HUDEP-2 (cell line): ENCODE data around the gene BCAN.

Experiments used
- DNase-seq, 76 experiments: peaks; one replicate each; lab custom pipeline; 2025; ENCODE audit not compliant: unreplicated experiment in 76 of 76; lab: John Stamatoyannopoulos, UW

BCAN gene

GRCh38 chr1:156675210-156676113 is 33.5 kb downstream of the BCAN start:
- DNase-seq: no peak

GRCh38 chr1:156676114-156676819 is 34.4 kb downstream of the BCAN start:
- DNase-seq: no peak

- peak in 1 of 76 experiments; percentile 12 for DNase-seq
Measured at GRCh38 chr1:156676820-156677615, 35.1 kb downstream of the BCAN start, which contains the start of gene NES. Gene NES, minus strand, starts transcription at chr1:156677407. Its CDS starts 143 bp downstream, at chr1:156677264.

GRCh38 chr1:156677616-156678596 is 36.0 kb downstream of the BCAN start:
- DNase-seq: peak in 11 of 76 experiments; percentile 10 to 38 (median 23)

GRCh38 chr1:156680056-156680455 is 38.1 kb downstream of the BCAN start:
- DNase-seq: no peak

GRCh38 chr1:156681196-156681960 is 39.5 kb downstream of the BCAN start:
- DNase-seq: no peak

- DNase-seq: no peak
Measured at GRCh38 chr1:156682166-156682890, 40.4 kb downstream of the BCAN start.

- no peak for DNase-seq
Measured at GRCh38 chr1:156684227-156684782, 42.4 kb downstream of the BCAN start.

GRCh38 chr1:156689035-156689952 is 47.4 kb downstream of the BCAN start:
- peak in 68 of 76 experiments; percentile 10 to 83 (median 61) for DNase-seq

GRCh38 chr1:156689953-156690674 is 48.2 kb downstream of the BCAN start:
- DNase-seq: no peak

GRCh38 chr1:156690675-156691036 is 48.7 kb downstream of the BCAN start:
- DNase-seq: no peak

GRCh38 chr1:156691191-156691590 is 49.3 kb downstream of the BCAN start:
- no peak for DNase-seq

GRCh38 chr1:156691665-156692440 is 49.9 kb downstream of the BCAN start:
- peak in 3 of 76 experiments; percentile 8 to 20 (median 10) for DNase-seq

- DNase-seq: no peak
Measured at GRCh38 chr1:156692441-156692924, 50.6 kb downstream of the BCAN start.
